Panc1 (cell line): ENCODE measurements around the gene ARHGAP25. TPM values are rescaled to one million over a fixed set of nuclear protein-coding genes. Genes with fewer than 3 reads are reported as not detected.

Experiments used
- ATAC-seq: fragments of 200-7000 bp; cut with Tn5 transposase; 2 replicates; pipeline ENCODE4 v1.9.1; 2020; ENCODE audit warnings: mild to moderate bottlenecking, moderate library complexity
- BruUV-seq: library from RNA; stranded (reverse); fragments of 400-500 nt; replicated peaks from 2 replicates; lab custom pipeline; 2021; lab: Mats Ljungman, UMichigan
- CTCF ChIA-PET: fragments of 300-600 bp; sonication (Branson Sonifier 250); formaldehyde crosslinking; loops from one replicate; lab custom pipeline; 2022; ENCODE audit warnings: antibody characterized with exemption; lab: Charles Lee
- POLR2A ChIA-PET: fragments of 300-600 bp; sonication (Branson Sonifier 250); formaldehyde crosslinking; loops from one replicate; lab custom pipeline; 2022; ENCODE audit warnings: antibody characterized with exemption; lab: Charles Lee
- DNase-seq: peaks from one replicate; pipeline ENCODE4 v3.0.0-alpha.2; 2010; ENCODE audit warnings: low read depth, low spot score
- H3K27ac ChIP-seq: 2 replicates; pipeline ENCODE4 v1.5.1; 2011; ENCODE audit warnings: mild to moderate bottlenecking, low read length, inconsistent platforms
- H3K27me3 ChIP-seq: fragments of 200-500 bp; sonication (Bioruptor generic); 2 replicates; pipeline ENCODE4 v1.6.0; 2014; ENCODE audit warnings: low read length, inconsistent platforms; ENCODE audit not compliant: control insufficient read depth, insufficient read depth
- H3K36me3 ChIP-seq: fragments of 200-500 bp; sonication (Bioruptor generic); 2 replicates; pipeline ENCODE4 v1.5.1; 2014; ENCODE audit warnings: inconsistent platforms, mild to moderate bottlenecking, low read length, moderate library complexity; ENCODE audit not compliant: control insufficient read depth, insufficient read depth
- H3K4me1 ChIP-seq: 2 replicates; pipeline ENCODE4 v1.5.1; 2011; ENCODE audit warnings: inconsistent platforms, mild to moderate bottlenecking, low read length, moderate library complexity; ENCODE audit not compliant: control insufficient read depth, insufficient read depth
- H3K4me3 ChIP-seq, 2 experiments: 2 replicates each; pipeline ENCODE4 v1.5.1; 2011 to 2012; ENCODE audit warnings: low read depth in 2 of 2, low read length in 2 of 2, mild to moderate bottlenecking in 2 of 2, inconsistent platforms in 1 of 2, moderate library complexity in 1 of 2
- H3K9me3 ChIP-seq: fragments of 200-500 bp; sonication (Bioruptor generic); 2 replicates; pipeline ENCODE4 v1.5.1; 2014; ENCODE audit warnings: low read depth, mild to moderate bottlenecking, inconsistent platforms, low read length, moderate library complexity; ENCODE audit not compliant: control insufficient read depth, insufficient read depth
- CTCF ChIP-seq: fragments of 450-650 bp; IDR thresholded peaks from 2 replicates; pipeline ENCODE4 v1.5.1; 2017; ENCODE audit warnings: mild to moderate bottlenecking
- POLR2AphosphoS5 ChIP-seq: IDR thresholded peaks from 2 replicates; pipeline ENCODE4 v1.6.1; 2012; ENCODE audit warnings: mild to moderate bottlenecking, low read depth, low read length, moderate library complexity
- REST ChIP-seq, 2 experiments: IDR thresholded peaks; 2 replicates each; pipeline ENCODE4 v1.6.1; 2011 to 2012; ENCODE audit warnings: low read depth in 2 of 2, control low read depth in 1 of 2, low read length in 1 of 2, mild to moderate bottlenecking in 1 of 2, moderate library complexity in 1 of 2; ENCODE audit not compliant: insufficient read depth in 1 of 2
- SIN3A ChIP-seq: IDR thresholded peaks from 2 replicates; pipeline ENCODE4 v1.6.1; 2012; ENCODE audit warnings: low read depth, mild to moderate bottlenecking, low read length, moderate library complexity, borderline replicate concordance; ENCODE audit not compliant: insufficient read depth
- TCF7L2 ChIP-seq: IDR thresholded peaks from 2 replicates; pipeline ENCODE4 v1.6.1; 2011; ENCODE audit warnings: mild to moderate bottlenecking, low read depth, low read length, inconsistent platforms
- in situ Hi-C: cut with HindIII; loops from 2 replicates; pipeline ENCODE4 v1.10.0; 2016; ENCODE audit warnings: low sequenced_read_pairs, low pct_unique_long_range_greater_than_20kb
- intact Hi-C: fragments of 100-400 bp; cut with micrococcal nuclease; formaldehyde crosslinking; loops from one replicate; pipeline ENCODE4 v1.10.0; 2022; ENCODE audit not compliant: unreplicated experiment
- total RNA-seq: library from RNA; stranded (reverse); gene quantifications from one replicate; pipeline ENCODE4 v1.2.1, GENCODE V29; 2021; ENCODE audit not compliant: unreplicated experiment

ARHGAP25 gene
- total RNA-seq, 1 experiment from 2014 or later = 0.49 TPM

- Histone ChIP-seq H3K4me1 (no peaks in the 10 kb centered on the region), H3K27me3 (peaks cover 4% of the 10 kb centered on the region; the same call in 1 of the 2 replicates), H3K9me3 (no peaks in the 10 kb centered on the region), H3K4me3 (no peak overlapping the region), H3K27ac (no peak overlapping the region), H3K36me3 (no peaks in the 10 kb centered on the region)
- no peak for ATAC-seq
- no TSS peak for BruUV-seq
- no peak for TF ChIP-seq POLR2AphosphoS5
- TF ChIP-seq TCF7L2 = no peak
- TF ChIP-seq REST (IDR thresholded peaks at IDR 0.05; ENCODE audit: insufficient read depth in 1 of 2, low read depth in 2 of 2, low read length in 1 of 2) = no peak
- TF ChIP-seq CTCF = no peak
- no peak for TF ChIP-seq SIN3A
- POLR2A ChIA-PET = no interaction called here
- no peak for DNase-seq
- in situ Hi-C loops = no loop called here
- intact Hi-C loops = no loop called here
- CTCF ChIA-PET = no interaction called here
Measured at GRCh38 chr2:68693951-68694350, 40.7 kb upstream of the ARHGAP25 start.

- in situ Hi-C loops (no loop called here), intact Hi-C loops (no loop called here)
- Histone ChIP-seq H3K36me3 (no peaks in the 10 kb centered on the region), H3K4me1 (no peaks in the 10 kb centered on the region), H3K9me3 (peaks cover 2% of the 10 kb centered on the region; the same call in 1 of the 2 replicates), H3K27me3 (peaks cover 4% of the 10 kb centered on the region; the same call in 1 of the 2 replicates), H3K27ac (no peak overlapping the region), H3K4me3 (no peak overlapping the region)
- TF ChIP-seq TCF7L2 (no peak), POLR2AphosphoS5 (no peak), REST (IDR thresholded peaks at IDR 0.05; ENCODE audit: insufficient read depth in 1 of 2, low read depth in 2 of 2, low read length in 1 of 2) (no peak)
- no TSS peak for BruUV-seq
- ChIA-PET CTCF (no interaction called here), POLR2A (no interaction called here)
- DNase-seq (no peak), ATAC-seq (no peak)
Measured at GRCh38 chr2:68695971-68696370, 38.6 kb upstream of the ARHGAP25 start.
